ENCODE measurements around the gene SAMD4A.

SAMD4A gene

GRCh38 chr14:54572316-54572715, 5.4 kb downstream of the SAMD4A start:
- DNase-seq (ENCODE audit: low read depth, low spot score): peak; percentile 39

GRCh38 chr14:54574528-54574927, 7.6 kb downstream of the SAMD4A start:
- Histone ChIP-seq H3K27me3 (ENCODE audit: insufficient read depth, insufficient read length) (no peaks in the 10 kb centered on the region), H3K9ac (ENCODE audit: insufficient read length, low read depth) (no peak overlapping the region), H3K4me3 (ENCODE audit: insufficient read length, low read depth) (no peak overlapping the region), H3K9me3 (ENCODE audit: insufficient read depth, low read length) (peaks cover 16% of the 10 kb centered on the region), H3K4me1 (ENCODE audit: insufficient read depth, insufficient read length) (no peaks in the 10 kb centered on the region), H3K36me3 (ENCODE audit: insufficient read depth, insufficient read length, low read length) (peaks cover 79% of the 10 kb centered on the region)
- DNase-seq (ENCODE audit: low read depth, low spot score): no peak
- TF ChIP-seq ZNF274 (IDR thresholded peaks at IDR 0.05; ENCODE audit: low read depth, low read length): no peak
- TF ChIP-seq SUZ12 (IDR thresholded peaks at IDR 0.05; ENCODE audit: extremely low read depth, insufficient read depth, insufficient read length): no peak
- no peak for TF ChIP-seq YY1 (IDR thresholded peaks at IDR 0.05; ENCODE audit: insufficient read depth, insufficient read length)

More at GRCh38 chr14:54572316-54572715, 5.4 kb downstream of the SAMD4A start:
- Histone ChIP-seq H3K36me3 (ENCODE audit: insufficient read depth, insufficient read length, low read length) (peaks cover 79% of the 10 kb centered on the region), H3K4me1 (ENCODE audit: insufficient read depth, insufficient read length) (peaks cover 2% of the 10 kb centered on the region), H3K9me3 (ENCODE audit: insufficient read depth, low read length) (peaks cover 16% of the 10 kb centered on the region), H3K9ac (ENCODE audit: insufficient read length, low read depth) (no peak overlapping the region), H3K4me3 (ENCODE audit: insufficient read length, low read depth) (no peak overlapping the region), H3K27me3 (ENCODE audit: insufficient read depth, insufficient read length) (no peaks in the 10 kb centered on the region)
- no peak for TF ChIP-seq YY1 (IDR thresholded peaks at IDR 0.05; ENCODE audit: insufficient read depth, insufficient read length)
- no peak for TF ChIP-seq SUZ12 (IDR thresholded peaks at IDR 0.05; ENCODE audit: extremely low read depth, insufficient read depth, insufficient read length)
- no peak for TF ChIP-seq ZNF274 (IDR thresholded peaks at IDR 0.05; ENCODE audit: low read depth, low read length)

DNA sequence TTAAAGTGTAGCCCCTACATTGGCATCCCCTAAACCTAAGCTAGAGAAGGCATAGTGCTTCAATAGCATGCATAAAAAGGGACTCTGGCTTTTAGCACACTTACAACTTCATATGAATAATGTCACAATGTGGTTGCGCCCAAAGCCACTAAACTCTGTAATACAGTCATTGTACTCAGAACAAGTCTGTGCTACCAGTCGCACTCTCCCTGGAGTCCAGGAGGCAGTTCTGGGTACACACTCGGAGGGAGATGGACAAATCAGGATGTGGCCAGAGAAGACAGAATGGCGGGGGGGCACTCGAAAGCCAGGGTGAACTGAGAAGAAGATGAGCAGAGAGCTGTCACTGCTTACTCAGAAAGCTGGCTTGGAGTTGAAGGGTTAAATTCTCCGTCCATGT, 10.6 kb downstream of the SAMD4A start:
- Histone ChIP-seq H3K36me3 (ENCODE audit: insufficient read depth, insufficient read length, low read length) (peaks cover 62% of the 10 kb centered on the region), H3K9me3 (ENCODE audit: insufficient read depth, low read length) (peaks cover 6% of the 10 kb centered on the region), H3K4me1 (ENCODE audit: insufficient read depth, insufficient read length) (no peaks in the 10 kb centered on the region), H3K27me3 (ENCODE audit: insufficient read depth, insufficient read length) (no peaks in the 10 kb centered on the region), H3K9ac (ENCODE audit: insufficient read length, low read depth) (no peak overlapping the region), H3K4me3 (ENCODE audit: insufficient read length, low read depth) (no peak overlapping the region)
- TF ChIP-seq SUZ12 (IDR thresholded peaks at IDR 0.05; ENCODE audit: extremely low read depth, insufficient read depth, insufficient read length): no peak
- no peak for TF ChIP-seq YY1 (IDR thresholded peaks at IDR 0.05; ENCODE audit: insufficient read depth, insufficient read length)
- no peak for TF ChIP-seq ZNF274 (IDR thresholded peaks at IDR 0.05; ENCODE audit: low read depth, low read length)
- DNase-seq (ENCODE audit: low read depth, low spot score): no peak

DNA sequence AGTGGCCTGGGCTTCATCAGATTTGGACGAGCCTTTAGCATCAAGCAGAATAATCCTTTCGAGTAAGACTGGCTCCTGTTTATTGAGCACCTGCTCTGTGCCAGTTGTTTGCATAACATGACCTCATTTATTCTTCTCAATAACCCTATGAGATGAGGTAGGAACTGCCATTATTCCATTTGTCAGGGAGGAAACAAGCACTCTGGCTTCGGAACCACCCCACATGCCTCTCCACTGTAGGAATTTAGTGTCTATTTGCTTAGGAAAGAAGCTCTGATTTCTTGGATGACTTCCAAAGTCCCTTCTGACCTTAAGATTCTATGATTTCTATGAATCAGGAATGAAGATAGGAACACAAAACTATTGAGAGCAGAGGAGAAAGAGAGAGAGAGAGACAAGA, 11.0 kb downstream of the SAMD4A start:
- H3K9ac ChIP-seq (ENCODE audit: insufficient read length, low read depth): no peak overlapping the region
- H3K27me3 ChIP-seq (ENCODE audit: insufficient read depth, insufficient read length): no peaks in the 10 kb centered on the region
- no peak for DNase-seq (ENCODE audit: low read depth, low spot score)
- no peak for TF ChIP-seq YY1 (IDR thresholded peaks at IDR 0.05; ENCODE audit: insufficient read depth, insufficient read length)
- TF ChIP-seq ZNF274 (IDR thresholded peaks at IDR 0.05; ENCODE audit: low read depth, low read length): no peak
- no peak for TF ChIP-seq SUZ12 (IDR thresholded peaks at IDR 0.05; ENCODE audit: extremely low read depth, insufficient read depth, insufficient read length)
- H3K4me3 ChIP-seq (ENCODE audit: insufficient read length, low read depth): no peak overlapping the region
- 0 out of 2 replicates have a peak, but pooled peaks cover 1% of the 10 kb centered on the region for H3K9me3 ChIP-seq (ENCODE audit: insufficient read depth, low read length)
- H3K4me1 ChIP-seq (ENCODE audit: insufficient read depth, insufficient read length): no peaks in the 10 kb centered on the region
- peaks cover 58% of the 10 kb centered on the region for H3K36me3 ChIP-seq (ENCODE audit: insufficient read depth, insufficient read length, low read length)

DNA sequence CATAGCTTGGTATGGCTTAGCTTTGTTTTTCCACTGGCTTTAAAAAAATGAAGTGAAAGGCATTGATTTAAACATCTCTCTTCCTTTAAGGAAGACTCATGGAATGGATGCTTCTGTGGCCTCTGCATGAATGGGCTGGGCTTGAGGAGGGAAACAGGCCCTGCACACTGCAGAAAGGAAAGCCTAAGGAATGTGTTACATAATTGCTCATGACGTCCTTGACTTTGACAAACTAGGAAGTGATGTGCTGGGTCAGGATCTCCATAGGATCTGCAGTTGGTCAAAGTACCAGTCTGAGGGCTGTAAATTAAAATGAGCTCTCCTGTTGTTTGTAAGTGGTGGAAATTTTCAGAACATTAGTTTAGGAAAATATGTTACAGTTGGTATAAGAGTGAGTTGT, 12.7 kb downstream of the SAMD4A start:
- H3K9me3 ChIP-seq (ENCODE audit: insufficient read depth, low read length): no peaks in the 10 kb centered on the region
- TF ChIP-seq ZNF274 (IDR thresholded peaks at IDR 0.05; ENCODE audit: low read depth, low read length) (no peak), YY1 (IDR thresholded peaks at IDR 0.05; ENCODE audit: insufficient read depth, insufficient read length) (no peak), SUZ12 (IDR thresholded peaks at IDR 0.05; ENCODE audit: extremely low read depth, insufficient read depth, insufficient read length) (no peak)
- no peak overlapping the region for H3K9ac ChIP-seq (ENCODE audit: insufficient read length, low read depth)
- no peaks in the 10 kb centered on the region for H3K4me1 ChIP-seq (ENCODE audit: insufficient read depth, insufficient read length)
- H3K4me3 ChIP-seq (ENCODE audit: insufficient read length, low read depth): no peak overlapping the region
- no peaks in the 10 kb centered on the region for H3K27me3 ChIP-seq (ENCODE audit: insufficient read depth, insufficient read length)
- H3K36me3 ChIP-seq (ENCODE audit: insufficient read depth, insufficient read length, low read length): peaks cover 51% of the 10 kb centered on the region
- DNase-seq (ENCODE audit: low read depth, low spot score): no peak

GRCh38 chr14:54580933-54581332, 14.0 kb downstream of the SAMD4A start:
- Histone ChIP-seq H3K4me1 (ENCODE audit: insufficient read depth, insufficient read length) (no peaks in the 10 kb centered on the region), H3K9me3 (ENCODE audit: insufficient read depth, low read length) (no peaks in the 10 kb centered on the region)

GRCh38 chr14:54582334-54582733, 15.4 kb downstream of the SAMD4A start:
- DNase-seq (ENCODE audit: low read depth, low spot score): no peak
- Histone ChIP-seq H3K9ac (ENCODE audit: insufficient read length, low read depth) (no peak overlapping the region), H3K4me3 (ENCODE audit: insufficient read length, low read depth) (no peak overlapping the region), H3K4me1 (ENCODE audit: insufficient read depth, insufficient read length) (no peaks in the 10 kb centered on the region), H3K27me3 (ENCODE audit: insufficient read depth, insufficient read length) (no peaks in the 10 kb centered on the region), H3K9me3 (ENCODE audit: insufficient read depth, low read length) (no peaks in the 10 kb centered on the region), H3K36me3 (ENCODE audit: insufficient read depth, insufficient read length, low read length) (peaks cover 37% of the 10 kb centered on the region)
- TF ChIP-seq SUZ12 (IDR thresholded peaks at IDR 0.05; ENCODE audit: extremely low read depth, insufficient read depth, insufficient read length): no peak
- TF ChIP-seq YY1 (IDR thresholded peaks at IDR 0.05; ENCODE audit: insufficient read depth, insufficient read length): no peak
- no peak for TF ChIP-seq ZNF274 (IDR thresholded peaks at IDR 0.05; ENCODE audit: low read depth, low read length)

More at GRCh38 chr14:54580933-54581332, 14.0 kb downstream of the SAMD4A start:
- TF ChIP-seq SUZ12 (IDR thresholded peaks at IDR 0.05; ENCODE audit: extremely low read depth, insufficient read depth, insufficient read length) (no peak), YY1 (IDR thresholded peaks at IDR 0.05; ENCODE audit: insufficient read depth, insufficient read length) (no peak), ZNF274 (IDR thresholded peaks at IDR 0.05; ENCODE audit: low read depth, low read length) (no peak)
- Histone ChIP-seq H3K9ac (ENCODE audit: insufficient read length, low read depth) (no peak overlapping the region), H3K4me3 (ENCODE audit: insufficient read length, low read depth) (no peak overlapping the region), H3K27me3 (ENCODE audit: insufficient read depth, insufficient read length) (no peaks in the 10 kb centered on the region), H3K36me3 (ENCODE audit: insufficient read depth, insufficient read length, low read length) (peaks cover 50% of the 10 kb centered on the region)
- DNase-seq (ENCODE audit: low read depth, low spot score): no peak
